A673 (cell line): ENCODE results near the gene IL6R.

Source experiments
- CTCF ChIP-seq: fragments of 300-800, 200-600 bp; sonication (generic); conservative IDR thresholded peaks from 2 replicates; pipeline ENCODE4 v1.5.1; 2017; ENCODE audit warnings: low read depth, mild to moderate bottlenecking, antibody characterized with exemption, low read length, moderate library complexity, mixed read lengths
- EZH2 ChIP-seq: fragments of 200-600 bp; sonication (generic); IDR thresholded peaks from 2 replicates; pipeline ENCODE4 v1.6.1; 2017; ENCODE audit warnings: borderline replicate concordance, low read depth, mild to moderate bottlenecking, mixed read lengths, antibody characterized with exemption, low read length; ENCODE audit not compliant: poor library complexity, severe bottlenecking

DNA sequence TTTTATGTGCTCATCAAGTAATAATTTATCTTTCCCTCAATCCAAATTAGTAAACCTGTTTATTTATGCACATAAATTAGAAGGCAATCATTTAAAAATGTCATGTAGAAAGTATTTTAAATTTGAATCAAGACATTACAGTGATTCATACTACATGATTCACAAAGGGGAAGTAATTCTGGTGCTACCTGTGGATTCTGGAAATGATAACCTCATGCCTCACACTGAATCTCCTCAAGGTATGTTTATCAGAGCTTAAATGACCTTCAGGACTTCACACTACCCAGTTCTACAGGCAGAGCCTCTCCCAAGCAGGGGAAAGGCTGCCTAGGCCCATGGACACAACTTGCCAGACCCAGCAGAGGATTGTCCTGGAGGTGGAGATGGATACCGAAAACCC lies 71.6 kb downstream of the IL6R start:
- TF ChIP-seq EZH2 = no peak
- no peak for TF ChIP-seq CTCF
